Measurements from ENCODE around the gene TMEM266.

- TF ChIP-seq CSRNP3 (CRISPR knock-in tag; IDR thresholded peaks at IDR 0.05) (no peak), TCF4 (CRISPR knock-in tag; IDR thresholded peaks at IDR 0.05; ENCODE audit: borderline replicate concordance) (no peak), ZFP30 (CRISPR knock-in tag; IDR thresholded peaks at IDR 0.05) (no peak), ARNTL (CRISPR knock-in tag; IDR thresholded peaks at IDR 0.05; ENCODE audit: borderline replicate concordance, low read depth) (no peak), PATZ1 (CRISPR knock-in tag; IDR thresholded peaks at IDR 0.05; ENCODE audit: borderline replicate concordance) (no peak), CSDC2 (CRISPR knock-in tag; IDR thresholded peaks at IDR 0.05) (no peak), RARB (CRISPR knock-in tag; IDR thresholded peaks at IDR 0.05) (no peak), BACH2 (CRISPR knock-in tag; IDR thresholded peaks at IDR 0.05; ENCODE audit: borderline replicate concordance) (no peak), ZNF8 (CRISPR knock-in tag; IDR thresholded peaks at IDR 0.05) (no peak), ZNF565 (CRISPR knock-in tag; conservative IDR thresholded peaks at IDR 0.05; ENCODE audit: low read depth) (no peak), CREB5 (CRISPR knock-in tag; IDR thresholded peaks at IDR 0.05; ENCODE audit: low read depth) (no peak)
Measured at GRCh38 chr15:76177491-76178040, 117.8 kb downstream of the TMEM266 start.
